DMS 273 treated with DMSO at 0.1 percent for 48 hours (cell line): Measurements from ENCODE around the gene TREX2.

Experiments used
- DNase-seq: peaks from one replicate; lab custom pipeline; 2025; lab: John Stamatoyannopoulos, UW

TREX2 gene

GRCh38 chrX:153455571-153455970 is 9.7 kb upstream of the TREX2 start:
- DNase-seq, result no peak

DNA sequence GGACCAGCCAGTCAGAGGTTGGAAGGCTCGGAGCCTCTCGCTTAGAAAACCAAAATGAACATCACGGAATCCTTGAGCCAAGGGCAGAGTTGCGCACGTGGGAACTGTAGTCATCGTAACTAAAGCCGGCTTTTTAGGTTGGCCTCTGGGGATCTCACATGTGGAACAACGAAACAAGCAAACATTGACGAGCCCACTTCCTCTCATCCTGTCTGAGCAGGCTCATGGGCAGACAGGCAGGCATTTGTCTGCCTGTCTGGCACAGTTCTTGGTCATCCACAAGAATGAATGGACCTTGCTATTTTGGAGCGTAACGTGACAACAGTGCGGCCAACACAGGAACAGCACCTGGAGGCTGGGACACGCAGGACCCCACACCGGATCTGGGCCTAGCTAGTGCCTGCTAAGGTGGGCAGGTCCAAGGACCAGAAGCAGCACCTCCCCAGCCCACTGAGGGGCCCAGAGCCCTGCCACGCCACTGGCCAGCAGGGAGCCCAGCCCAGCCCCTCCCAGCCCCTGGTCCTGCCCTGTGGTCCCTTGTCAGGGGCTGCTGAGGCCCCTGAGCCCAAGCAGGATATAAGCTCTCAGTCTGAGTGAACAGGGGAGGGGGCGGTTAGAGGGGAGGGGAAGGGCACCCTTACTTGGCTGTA is 9.2 kb upstream of the TREX2 start:
- DNase-seq, result no peak

DNA sequence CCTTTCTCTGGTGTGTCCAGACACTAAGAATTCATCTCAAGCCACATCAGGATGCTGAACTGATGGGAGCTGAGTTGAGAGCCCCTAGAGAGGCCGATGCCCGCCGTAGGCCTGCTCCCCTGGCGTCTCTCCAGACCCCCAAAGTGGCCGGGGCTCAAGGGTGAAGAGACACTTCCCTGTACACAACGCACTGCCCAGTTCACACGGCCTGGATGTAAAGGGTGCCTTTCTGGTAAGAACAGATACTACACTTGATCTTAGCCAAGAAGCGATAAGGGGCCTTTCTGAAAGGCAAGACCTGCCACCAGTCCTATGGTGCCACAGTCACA is 5.1 kb upstream of the TREX2 start:
- DNase-seq, result no peak

DNA sequence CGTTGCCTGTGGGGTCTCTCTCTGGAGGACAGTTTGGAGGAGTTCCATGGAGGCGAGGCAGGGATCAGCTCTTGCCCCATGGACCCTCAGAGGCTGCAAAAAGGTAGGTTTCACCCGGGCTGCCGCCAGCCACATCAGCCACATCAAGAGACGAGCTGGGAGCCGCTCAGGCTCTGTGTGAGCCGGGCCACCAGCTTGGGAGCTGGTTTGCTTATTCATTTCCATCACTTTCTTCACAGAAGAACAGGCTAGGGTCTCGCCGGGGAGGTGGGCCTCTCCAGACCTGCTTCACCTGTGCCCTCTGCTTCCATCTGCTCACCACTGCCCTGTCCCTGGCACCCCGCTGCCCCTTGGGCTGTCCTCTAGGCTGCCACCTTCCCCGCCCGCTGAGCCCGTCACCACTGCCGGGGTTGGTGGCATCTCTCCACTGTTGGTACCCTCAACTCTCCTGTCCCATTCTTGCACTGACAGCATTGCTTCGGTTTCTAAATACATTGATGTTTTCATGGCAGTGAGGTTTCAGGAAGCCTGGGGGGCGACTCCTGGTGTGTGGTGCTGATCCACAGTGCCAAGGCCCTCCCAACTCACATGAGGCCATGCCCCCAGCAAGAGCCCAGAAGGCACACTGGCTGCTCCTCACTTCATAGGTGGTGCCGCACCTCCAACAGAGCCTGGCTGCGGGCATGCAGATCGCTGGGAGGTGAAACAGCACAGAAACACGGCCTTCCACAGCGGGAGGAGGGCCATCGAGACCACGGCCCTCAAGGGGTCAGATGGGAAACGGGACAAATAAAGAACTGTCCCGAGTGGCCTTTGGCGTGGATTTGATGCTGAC is 4.5 kb upstream of the TREX2 start:
- no peak for DNase-seq

- no peak for DNase-seq
Measured at GRCh38 chrX:153449368-153450113, 3.7 kb upstream of the TREX2 start.

DNA sequence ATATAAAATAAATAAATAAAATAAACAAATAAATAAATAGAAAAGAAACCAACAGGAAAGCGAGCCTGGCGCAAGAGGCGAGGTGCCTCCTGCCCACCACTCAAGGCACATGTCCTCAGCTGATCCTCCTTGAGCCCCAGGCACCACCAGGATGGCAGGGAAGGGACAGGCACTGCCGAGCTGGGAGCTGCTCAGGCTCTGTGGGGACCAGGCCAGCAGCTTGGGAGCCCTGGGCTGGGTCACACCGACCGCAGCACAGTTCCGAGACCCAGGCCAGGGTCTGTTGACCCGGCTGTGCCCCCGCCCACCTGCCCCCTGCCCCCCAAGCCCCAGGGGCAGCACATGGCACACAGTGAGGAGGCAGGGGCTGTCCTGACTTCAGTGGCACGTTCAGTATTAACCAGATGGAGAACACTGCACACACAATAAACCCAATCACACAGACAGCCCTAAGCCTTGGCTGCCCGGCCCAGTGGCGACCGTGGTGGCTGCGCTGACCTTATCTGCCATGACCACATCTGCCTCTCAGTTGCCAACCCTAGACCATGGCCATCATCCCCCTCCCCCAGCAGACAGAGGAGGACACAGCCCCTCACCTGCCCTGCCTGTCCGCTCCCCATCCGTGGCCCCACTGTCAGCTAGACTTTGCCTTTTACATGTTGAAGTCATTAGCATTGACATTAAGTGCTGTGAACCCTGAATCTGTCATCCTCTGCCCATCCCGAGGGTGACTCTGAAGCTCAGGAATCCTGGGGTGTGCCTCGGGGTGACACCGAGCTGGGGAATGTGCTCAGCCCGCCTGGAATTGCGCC is 2.9 kb upstream of the TREX2 start:
- no peak for DNase-seq

- no peak for DNase-seq
Measured at GRCh38 chrX:153447581-153447960, 1.7 kb upstream of the TREX2 start.

GRCh38 chrX:153446950-153447580 is 1.2 kb upstream of the TREX2 start:
- no peak for DNase-seq

- no peak for DNase-seq
Measured at GRCh38 chrX:153446636-153446936, 730 bp upstream of the TREX2 start.

GRCh38 chrX:153445106-153445855 is 575 bp downstream of the TREX2 start:
- no peak for DNase-seq

DNA sequence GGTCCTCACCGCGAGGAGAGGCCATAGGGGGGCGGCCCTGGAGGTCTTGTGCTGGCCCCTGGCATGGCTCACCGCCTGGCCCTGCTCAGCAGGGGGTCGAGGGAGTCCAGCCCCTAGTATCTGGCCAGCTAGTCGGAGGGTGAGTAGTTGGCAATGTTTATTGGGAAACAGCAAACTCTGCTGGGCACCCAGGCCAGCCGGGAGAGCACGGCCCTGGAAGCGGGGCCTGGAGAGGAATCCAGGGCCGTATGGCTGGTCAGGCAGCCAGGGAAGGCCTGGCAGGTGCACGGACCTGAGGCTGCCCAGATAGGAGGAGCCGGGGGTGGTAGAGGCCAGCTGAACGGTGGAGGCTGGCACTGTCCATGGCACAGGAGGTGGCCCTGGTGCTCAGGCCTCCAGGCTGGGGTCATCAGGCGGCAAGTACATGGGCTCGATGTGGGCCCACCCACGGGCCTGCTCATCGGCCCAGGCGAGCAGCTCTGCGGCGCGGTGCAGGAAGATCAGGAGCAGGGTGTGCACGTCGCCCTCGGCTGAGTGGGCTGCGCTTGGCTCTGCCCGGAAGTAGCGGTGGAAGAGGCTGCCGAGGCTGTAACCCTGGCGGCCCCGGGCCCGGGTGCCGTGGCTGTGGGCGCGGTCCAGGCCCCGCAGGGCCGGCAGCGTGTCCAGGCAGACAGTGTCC is 1.4 kb downstream of the TREX2 start:
- DNase-seq, result no peak

DNA sequence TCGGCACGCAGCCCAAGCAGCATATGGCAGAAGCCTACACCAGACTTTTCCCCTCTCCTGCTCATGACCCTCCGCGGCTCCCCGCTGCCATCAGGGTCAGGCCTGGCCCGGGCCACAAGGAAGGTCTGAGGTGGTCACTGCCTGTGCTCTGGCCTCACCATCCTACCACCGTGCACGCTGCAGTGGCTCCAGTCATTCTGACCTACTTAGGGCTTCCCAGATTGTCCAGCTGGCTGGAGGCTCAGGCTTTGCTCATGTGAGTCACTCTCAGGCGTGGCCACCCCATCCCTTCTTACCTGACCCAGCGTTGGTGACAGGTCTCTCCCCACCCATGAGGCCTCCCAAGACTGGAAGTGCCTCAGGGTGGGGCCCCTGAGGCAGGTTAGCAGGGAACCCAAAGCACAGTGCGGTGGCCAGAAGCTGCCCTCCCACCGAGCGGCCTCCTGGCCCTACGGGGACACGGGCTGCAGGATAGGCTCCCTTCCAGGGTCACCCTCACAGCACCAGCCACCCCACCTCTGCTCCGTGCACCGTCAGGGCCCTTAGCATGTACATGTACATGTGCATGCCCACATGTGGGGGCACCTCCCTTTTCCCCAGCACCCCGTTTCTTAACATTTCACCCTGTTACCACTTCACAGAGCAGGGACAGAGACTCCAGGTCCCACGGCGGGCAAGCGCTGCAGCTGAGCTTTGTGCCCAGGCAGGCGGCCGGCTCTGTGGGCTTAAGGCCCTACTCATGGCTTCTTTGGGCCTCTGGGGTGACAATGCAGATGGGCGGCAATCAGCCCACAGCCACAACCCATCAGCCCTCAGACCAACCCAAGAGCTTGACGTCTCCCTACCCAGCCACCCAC is 2.2 kb downstream of the TREX2 start:
- DNase-seq, result no peak

DNA sequence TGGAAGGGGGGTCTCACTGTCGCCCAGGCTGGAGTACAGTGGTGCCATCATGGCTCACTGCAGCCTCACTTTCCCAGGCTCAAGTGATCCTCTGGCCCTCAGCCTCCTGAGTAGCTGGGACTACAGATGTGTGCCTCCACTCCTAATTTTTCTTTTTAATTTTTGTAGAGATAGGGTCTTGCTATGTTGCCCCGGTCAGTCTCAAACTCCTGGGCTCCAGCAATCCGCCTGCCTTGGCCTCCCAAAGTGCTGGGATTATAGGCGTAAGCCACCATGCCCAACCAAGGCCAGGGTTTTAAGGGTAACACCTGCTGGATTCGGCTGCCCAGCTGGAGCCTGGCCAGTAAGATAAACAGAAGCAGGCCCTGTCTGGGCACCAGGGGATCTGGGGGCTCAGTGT is 3.4 kb downstream of the TREX2 start:
- DNase-seq, result no peak

GRCh38 chrX:153441981-153442380 is 3.9 kb downstream of the TREX2 start:
- no peak for DNase-seq

DNA sequence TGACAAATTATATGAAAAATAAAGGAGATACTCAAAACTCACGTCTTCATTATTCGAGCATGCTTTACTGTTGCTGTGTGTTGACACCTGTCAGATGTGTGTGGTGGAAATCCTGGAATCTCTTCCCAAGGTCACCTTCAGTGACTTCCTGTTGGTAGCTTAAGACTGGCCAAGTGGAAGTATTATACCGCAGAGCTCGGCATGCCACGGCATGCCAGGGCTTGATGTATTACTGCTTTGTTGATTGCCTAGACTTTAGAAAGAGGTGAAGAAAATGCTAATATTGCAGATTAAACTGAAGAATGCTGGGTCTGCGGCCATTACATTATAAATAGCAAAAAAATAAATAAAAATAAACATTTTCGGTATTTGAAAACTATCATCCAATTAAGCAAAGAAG is 4.6 kb downstream of the TREX2 start:
- DNase-seq, result no peak

- no peak for DNase-seq
Measured at GRCh38 chrX:153440556-153441135, 5.2 kb downstream of the TREX2 start.

DNA sequence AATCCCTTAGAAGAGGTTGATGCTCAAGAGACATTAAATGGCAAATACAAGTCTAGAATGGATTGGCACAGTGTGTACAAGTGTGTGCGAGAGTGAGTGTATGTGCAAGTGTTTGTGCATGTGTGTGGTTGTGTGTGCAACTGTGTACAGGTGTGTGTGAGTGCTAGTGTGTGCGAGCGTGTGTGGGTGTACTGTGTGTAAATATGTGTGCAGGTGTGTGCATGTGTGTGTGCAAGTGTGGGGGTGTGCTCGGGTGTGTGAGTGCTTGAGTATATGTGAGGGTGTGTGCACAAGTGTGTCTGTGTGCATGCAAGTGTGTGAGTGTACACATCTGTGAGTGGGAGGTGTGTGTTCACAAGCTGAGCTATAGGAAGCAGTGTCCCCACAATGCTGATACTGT is 5.9 kb downstream of the TREX2 start:
- no peak for DNase-seq

GRCh38 chrX:153438532-153438931 is 7.3 kb downstream of the TREX2 start:
- DNase-seq, result no peak

- DNase-seq, result no peak
Measured at GRCh38 chrX:153435845-153436244, 10.0 kb downstream of the TREX2 start.
